HL-60/S4 treated with retinoic acid at 250 ng/mL for 4 days and 3 days (cell line): ENCODE measurements around the gene FARSA.
"Not testable (repeated sequence)": the region's sequence is repeated elsewhere in the genome, so short reads cannot be mapped to it uniquely, and the experiment has no call there.

Experiments
- in situ Hi-C: fragments of 300-500 bp; cut with MboI; formaldehyde crosslinking; loops from 2 replicates; pipeline ENCODE4 v1.7.0; 2022; ENCODE audit warnings: low sequenced_read_pairs

FARSA gene

GRCh38 chr19:12896460-12896859 is 37.1 kb downstream of the FARSA start:
- in situ Hi-C loops, result no loop called here

GRCh38 chr19:12893582-12893981 is 39.9 kb downstream of the FARSA start:
- in situ Hi-C loops, result no loop called here

DNA sequence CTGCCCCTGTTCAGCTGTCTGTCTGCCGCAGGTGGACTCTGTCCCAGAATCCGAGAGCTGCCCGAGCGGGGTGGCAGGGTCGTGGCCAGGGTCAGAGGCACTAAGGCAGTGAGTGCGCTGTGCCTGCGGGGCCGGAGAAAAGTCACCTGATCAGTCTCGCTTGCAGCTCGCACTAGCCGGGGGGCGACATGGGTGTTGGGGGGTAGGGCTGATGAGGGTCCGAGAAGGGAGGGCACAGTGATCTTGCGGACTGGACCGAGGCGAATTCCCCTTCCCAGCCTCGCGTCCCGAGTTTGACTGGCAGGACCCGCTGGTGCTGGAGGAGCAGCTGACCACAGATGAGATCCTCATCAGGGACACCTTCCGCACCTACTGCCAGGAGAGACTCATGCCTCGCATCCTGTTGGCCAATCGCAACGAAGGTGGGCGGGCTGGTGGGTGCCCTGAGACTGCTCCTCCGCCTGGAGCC is 41.9 kb downstream of the FARSA start:
- in situ Hi-C loops, result no loop called here

DNA sequence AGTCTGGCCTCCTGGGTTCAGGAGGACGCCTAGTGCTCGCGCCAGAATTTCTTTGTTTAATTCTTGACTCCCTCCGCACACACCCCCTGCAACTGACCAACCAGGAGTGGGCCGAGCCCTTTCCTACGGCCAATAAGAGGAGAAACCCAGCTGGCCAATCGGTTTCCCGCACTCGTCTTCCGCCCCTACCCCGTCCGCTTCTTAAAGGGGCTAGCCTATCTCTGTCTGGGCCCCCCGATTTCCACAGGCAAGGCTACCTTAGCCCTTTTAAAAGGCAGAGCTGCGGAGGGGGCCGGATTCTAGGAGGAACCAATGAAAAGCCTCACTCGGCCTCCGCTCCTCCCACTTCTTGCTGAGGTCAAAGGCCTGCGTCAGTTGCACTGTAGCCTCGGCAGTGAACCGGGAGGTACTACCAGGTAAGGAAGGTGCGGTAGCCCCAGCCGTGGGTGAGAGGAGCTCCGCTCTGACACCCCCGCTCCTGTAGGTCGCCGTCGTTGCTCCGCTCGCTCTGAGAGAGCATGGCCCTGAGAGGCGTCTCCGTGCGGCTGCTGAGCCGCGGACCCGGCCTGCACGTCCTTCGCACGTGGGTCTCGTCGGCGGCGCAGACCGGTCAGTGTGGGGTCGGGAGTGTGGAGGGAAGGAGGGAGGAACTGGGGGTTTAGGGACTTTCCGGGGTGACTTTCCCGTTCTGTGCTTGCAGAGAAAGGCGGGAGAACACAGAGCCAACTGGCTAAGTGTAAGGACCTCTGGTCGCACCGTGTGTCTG is 42.5 kb downstream of the FARSA start, which contains the start of gene GCDH:
Gene GCDH, plus strand, starts transcription at position 374 of the 766 bp plus-strand sequence. Its CDS starts 145 bp downstream, at position 519.
- in situ Hi-C loops, result no loop called here

DNA sequence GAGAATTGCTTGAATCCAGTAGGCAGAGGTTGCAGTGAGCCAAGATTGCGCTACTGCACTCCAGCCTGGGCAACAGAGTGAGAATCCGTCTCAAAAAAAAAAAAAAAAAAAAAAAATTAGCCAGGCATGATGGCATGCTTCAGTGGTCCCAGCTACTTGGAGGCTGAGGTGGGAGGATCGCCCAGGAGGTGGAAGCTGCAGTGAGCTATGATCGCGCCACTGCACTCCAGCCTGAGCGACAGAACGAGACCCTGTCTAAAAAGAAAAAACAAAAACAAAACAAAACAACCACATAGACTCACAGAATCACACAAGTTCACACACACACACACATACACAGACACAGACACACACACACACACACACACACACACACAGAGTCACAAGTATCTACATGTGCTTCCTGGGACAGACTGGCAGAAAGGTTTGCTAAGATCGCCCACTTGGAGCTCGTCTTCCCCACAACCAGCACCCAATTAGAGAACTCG is 43.2 kb downstream of the FARSA start:
- in situ Hi-C loops, result not testable (repeated sequence)

- in situ Hi-C loops, result no loop called here
Observed at GRCh38 chr19:12888006-12888603, 45.4 kb downstream of the FARSA start.

DNA sequence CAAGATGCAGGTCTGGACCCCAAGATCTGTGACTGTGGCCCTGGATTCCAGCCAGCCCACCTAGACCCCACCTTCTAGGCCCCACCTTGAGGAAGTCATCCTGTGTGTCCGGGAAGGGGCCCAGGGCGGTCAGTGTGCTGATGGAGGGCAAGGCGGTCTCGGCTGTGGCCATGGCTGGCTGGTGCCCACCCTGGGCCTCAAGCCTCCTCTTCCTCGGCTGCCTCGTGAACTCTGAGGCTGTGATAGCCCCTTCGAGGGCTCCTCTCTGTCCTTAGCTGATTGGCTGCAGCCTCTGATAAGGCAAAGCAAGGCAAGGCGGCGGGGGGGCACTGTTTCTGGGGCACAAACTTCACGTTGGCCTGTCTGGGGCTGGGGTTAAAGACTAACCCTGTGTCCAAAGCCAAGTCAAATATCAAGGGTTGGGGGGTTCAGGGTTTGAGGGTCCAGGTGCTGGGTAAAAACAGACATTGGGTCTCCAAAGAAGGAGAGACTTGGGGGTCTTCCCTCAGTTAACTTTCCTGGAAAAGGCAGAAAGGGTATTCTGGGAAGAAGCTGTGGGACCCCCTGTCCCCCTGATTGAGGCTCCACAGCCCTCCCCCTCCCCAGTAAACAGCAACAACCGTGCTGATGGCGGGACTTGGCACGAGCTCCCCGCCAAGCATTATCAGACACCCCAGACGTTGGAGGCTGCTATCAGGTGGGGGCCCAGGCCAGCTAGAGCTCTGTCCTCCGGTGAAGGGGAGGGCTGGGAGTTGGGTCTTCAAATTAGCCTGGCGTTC is 46.4 kb downstream of the FARSA start, which contains the start of gene KLF1:
Gene KLF1, minus strand, starts transcription at position 233 of the 779 bp plus-strand sequence. Its CDS starts 61 bp downstream, at position 172.
- in situ Hi-C loops, result no loop called here

- in situ Hi-C loops, result no loop called here
Observed at GRCh38 chr19:12886651-12886968, 46.9 kb downstream of the FARSA start.

DNA sequence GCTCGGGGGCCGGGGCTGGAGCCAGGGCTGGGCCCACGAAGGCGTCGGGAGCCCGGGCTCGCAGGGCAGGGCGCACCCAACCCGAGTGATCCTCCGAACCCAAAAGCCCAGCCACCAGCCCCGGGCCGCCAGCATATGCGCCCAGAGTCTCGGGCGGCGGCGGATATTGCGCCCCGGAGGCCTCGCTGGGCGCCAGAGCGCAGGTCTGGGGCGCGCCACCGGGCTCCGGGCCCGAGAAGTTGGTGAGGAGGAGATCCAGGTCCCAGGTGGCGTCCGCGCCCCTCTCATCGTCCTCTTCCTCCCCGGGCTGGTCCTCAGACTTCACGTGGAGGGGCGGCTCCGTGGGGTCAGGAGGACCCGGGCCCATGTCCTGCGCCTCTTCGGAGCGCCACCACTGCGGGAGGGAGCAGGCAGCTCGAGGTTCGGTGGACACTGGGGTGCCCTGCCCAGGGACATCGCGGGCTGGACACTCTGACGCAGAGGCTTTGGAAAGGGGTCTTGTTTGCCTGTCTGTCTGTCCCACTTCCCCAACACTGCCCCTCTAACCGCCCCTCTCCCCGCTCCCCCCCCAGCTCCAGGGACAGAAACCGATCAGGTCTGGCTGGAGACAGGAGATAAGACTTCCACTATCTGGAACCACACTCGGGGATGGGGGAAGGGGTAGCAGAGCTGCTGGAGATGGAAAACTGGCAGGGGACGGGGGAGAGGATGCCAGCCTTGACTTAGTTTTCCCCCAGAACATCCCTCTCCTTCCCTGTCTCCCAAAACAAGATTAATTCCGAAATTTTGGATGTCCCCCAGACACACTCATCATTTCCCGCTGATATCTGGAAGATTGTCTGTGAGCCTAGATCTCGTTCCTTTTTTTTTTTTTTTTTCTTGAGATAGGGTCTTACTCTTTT is 47.5 kb downstream of the FARSA start:
- in situ Hi-C loops, result no loop called here

GRCh38 chr19:12884926-12885748 is 48.4 kb downstream of the FARSA start:
- in situ Hi-C loops, result no loop called here

DNA sequence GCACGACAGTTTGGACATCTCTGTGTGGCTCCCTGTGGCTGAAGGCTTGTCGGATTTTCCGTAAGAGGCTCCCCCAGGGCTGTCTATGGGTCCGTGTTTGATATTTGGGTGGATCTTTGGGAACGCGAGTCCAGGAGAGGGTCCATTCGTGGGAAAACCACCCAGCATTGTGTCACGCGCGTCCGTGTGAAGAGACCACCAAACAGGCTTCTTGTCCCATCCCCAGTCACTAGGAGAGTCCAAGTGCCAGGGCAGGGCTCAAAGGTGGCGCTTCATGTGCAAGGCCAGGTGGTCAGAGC is 48.9 kb downstream of the FARSA start:
- in situ Hi-C loops, result no loop called here

DNA sequence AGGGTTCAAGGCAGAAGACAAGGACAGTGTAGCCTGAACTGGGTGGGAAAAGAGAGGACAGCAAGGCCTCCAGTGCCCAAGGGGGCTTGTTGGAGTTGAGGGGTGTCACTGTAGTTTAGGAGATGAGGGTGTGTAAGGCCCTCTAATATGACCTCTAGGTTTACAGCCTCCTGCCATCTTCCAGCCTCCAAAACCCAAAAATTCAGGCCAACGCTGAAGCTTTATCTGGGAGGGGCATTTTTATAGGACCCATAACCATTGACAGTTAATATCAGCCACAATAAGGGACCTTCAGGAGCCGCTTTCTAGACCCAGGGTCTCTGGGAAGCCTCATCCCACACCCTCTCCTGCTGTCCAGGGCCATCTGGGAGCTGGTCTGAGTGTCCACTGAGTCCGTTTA is 49.3 kb downstream of the FARSA start:
- in situ Hi-C loops, result no loop called here

- in situ Hi-C loops, result no loop called here
Observed at GRCh38 chr19:12882589-12882988, 50.9 kb downstream of the FARSA start.

- in situ Hi-C loops, result no loop called here
Observed at GRCh38 chr19:12881172-12881808, 52.2 kb downstream of the FARSA start, which contains the start of gene DNASE2. TSS of gene DNASE2 (minus strand) at chr19:12881449. CDS start at chr19:12881375, 74 bp downstream.

- in situ Hi-C loops, result no loop called here
Observed at GRCh38 chr19:12880551-12881171, 52.9 kb downstream of the FARSA start.

- in situ Hi-C loops, result no loop called here
Observed at GRCh38 chr19:12875086-12875485, 58.4 kb downstream of the FARSA start.

GRCh38 chr19:12873891-12874745 is 59.4 kb downstream of the FARSA start:
- in situ Hi-C loops, result no loop called here
